K562 (cell line): ENCODE results near the gene HMGCL. TPM values are rescaled to one million over a fixed set of nuclear protein-coding genes. Genes with fewer than 3 reads are reported as not detected.
A peak's percentile ranks its signal among the peaks of the same experiment; 100 is the strongest.

Experiments used
- ATF1 ChIP-seq, 2 experiments: fragments of 450-650 bp in 1 of 2; IDR thresholded peaks; 2 replicates each; pipeline ENCODE4 v1.6.1; 2016; ENCODE audit warnings: missing compliant biosample characterization in 1 of 2, missing genetic modification characterization in 1 of 2
- CBX3 ChIP-seq, 2 experiments: IDR thresholded peaks; 1 replicate in 1 of 2; 2 replicates in 1 of 2; pipeline ENCODE4 v1.6.1; 2012; ENCODE audit warnings: inconsistent platforms in 2 of 2, low read length in 2 of 2, borderline replicate concordance in 1 of 2, control low read depth in 1 of 2
- CBX8 ChIP-seq: fragments of 200-600 bp; sonication (generic); IDR thresholded peaks from 2 replicates; pipeline ENCODE4 v1.6.1; 2012; ENCODE audit warnings: borderline replicate concordance, mixed run types, low read depth, mild to moderate bottlenecking, moderate library complexity, mixed read lengths, low read length, control low read depth, inconsistent platforms; ENCODE audit not compliant: poor library complexity, severe bottlenecking; ENCODE audit errors: extremely low read depth
- CHD2 ChIP-seq: IDR thresholded peaks from 2 replicates; pipeline ENCODE4 v1.6.1; 2011; ENCODE audit warnings: low read depth, low read length
- CTBP1 ChIP-seq: fragments of 450-650 bp; IDR thresholded peaks from 2 replicates; pipeline ENCODE4 v1.6.1; 2016; ENCODE audit warnings: borderline replicate concordance
- ETV5 ChIP-seq: sonication (generic); formaldehyde crosslinking; IDR thresholded peaks from 2 replicates; pipeline ENCODE4 v1.4.0; 2020; ENCODE audit warnings: low read depth, mild to moderate bottlenecking, missing genetic modification reagents
- HNRNPUL1 ChIP-seq: fragments of 200-400 bp; formaldehyde crosslinking; IDR thresholded peaks from 2 replicates; pipeline ENCODE4 v1.6.1; 2017; ENCODE audit warnings: low read length
- KDM2B ChIP-seq: fragments of 250-450 bp; sonication (Bioruptor Pico); IDR thresholded peaks from 2 replicates; pipeline ENCODE4 v1.8.0; 2021; ENCODE audit warnings: mild to moderate bottlenecking, moderate library complexity
- NR2C2 ChIP-seq, 2 experiments: fragments of 200-800 bp in 1 of 2; sonication (Bioruptor generic) in 1 of 2; sonication (generic) in 1 of 2; formaldehyde crosslinking in 1 of 2; IDR thresholded peaks; 2 replicates each; pipeline versions ENCODE4 v1.6.1 to v1.8.0; 2016 to 2022; ENCODE audit warnings: mild to moderate bottlenecking in 1 of 2, missing compliant biosample characterization in 1 of 2, missing genetic modification characterization in 1 of 2, missing genetic modification reagents in 1 of 2
- POLR2AphosphoS5 ChIP-seq: IDR thresholded peaks from 2 replicates; pipeline ENCODE4 v1.6.1; 2011; ENCODE audit warnings: mild to moderate bottlenecking, low read depth, low read length, moderate library complexity; ENCODE audit not compliant: control insufficient read depth, insufficient read depth
- RFX1 ChIP-seq: fragments of 450-650 bp; IDR thresholded peaks from 2 replicates; pipeline ENCODE4 v1.6.1; 2016; ENCODE audit warnings: mild to moderate bottlenecking, moderate library complexity
- SMARCC2 ChIP-seq: fragments of 450-650 bp; IDR thresholded peaks from 2 replicates; pipeline ENCODE4 v1.6.1; 2017; ENCODE audit warnings: antibody characterized with exemption, moderate library complexity, mild to moderate bottlenecking, low read depth
- TBL1XR1 ChIP-seq, 2 experiments: IDR thresholded peaks; 2 replicates each; pipeline ENCODE4 v1.6.1; 2012; ENCODE audit warnings: improper control_type of control experiment in 2 of 2, low read length in 2 of 2, mild to moderate bottlenecking in 1 of 2
- XRCC5 ChIP-seq: fragments of 200-400 bp; formaldehyde crosslinking; IDR thresholded peaks from 2 replicates; pipeline ENCODE4 v1.6.1; 2017; ENCODE audit warnings: low read depth, mild to moderate bottlenecking, low read length
- ZNF589 ChIP-seq: fragments of 200-800 bp; sonication (Bioruptor generic); IDR thresholded peaks from 2 replicates; pipeline ENCODE4 v1.6.1; 2016; ENCODE audit warnings: low read depth, missing genetic modification characterization, missing compliant biosample characterization
- polyA plus RNA-seq, 8 experiments: library from polyadenylated mRNA; depleted of rRNA in 4 of 8; stranded (reverse) in 5 of 8; unstranded in 3 of 8; fragments of >200 nt; fragmentation: Nextera tagmentation in 2 of 8; fragmentation: Illumina TruSeq in 1 of 8; extraction: Ambion mirVana in 2 of 8; extraction: Trizol in 1 of 8; gene quantifications; 2 replicates each; pipeline versions ENCODE4 v1.2.1 to v1.2.3, GENCODE V29; 2011 to 2014; ENCODE audit warnings: inconsistent platforms in 1 of 8, missing spikeins in 1 of 8
- total RNA-seq, 7 experiments: library from RNA; depleted of rRNA in 6 of 7; stranded (reverse); fragments of >200 nt in 6 of 7; fragmentation: Illumina TruSeq in 2 of 7; extraction: Trizol in 2 of 7; gene quantifications; 2 replicates each; pipeline versions ENCODE4 v1.2.1 to v1.2.3, GENCODE V29; 2011 to 2021; ENCODE audit warnings: low replicate concordance in 1 of 7
- TF ChIP-seq, protein P1 (sequence below): fragments of 150-350 bp; conservative IDR thresholded peaks from 2 replicates; pipeline ENCODE4 v1.6.1; 2014; ENCODE audit warnings: low read length
- TF ChIP-seq, protein P2 (sequence below), 2 experiments: fragments of 450-650 bp; conservative IDR thresholded peaks; 2 replicates each; pipeline ENCODE4 v1.6.1; 2017; ENCODE audit warnings: mild to moderate bottlenecking in 2 of 2, moderate library complexity in 2 of 2
- TF ChIP-seq, protein P3 (sequence below): fragments of 450-650 bp; conservative IDR thresholded peaks from 2 replicates; pipeline ENCODE4 v1.6.1; 2016; ENCODE audit warnings: missing genetic modification characterization, low read depth, mild to moderate bottlenecking, missing compliant biosample characterization, moderate library complexity

HMGCL gene
- total and polyA plus RNA-seq, 9 of the 15 experiments (the other 6 are each of a cell fraction or from before 2014, with no cell fraction given), result 18.0 to 82.2 (median 24.2) TPM

GRCh38 chr1:23799570-23800399 lies 25.4 kb downstream of the HMGCL start (continued):
- TF ChIP-seq, protein P1, sequence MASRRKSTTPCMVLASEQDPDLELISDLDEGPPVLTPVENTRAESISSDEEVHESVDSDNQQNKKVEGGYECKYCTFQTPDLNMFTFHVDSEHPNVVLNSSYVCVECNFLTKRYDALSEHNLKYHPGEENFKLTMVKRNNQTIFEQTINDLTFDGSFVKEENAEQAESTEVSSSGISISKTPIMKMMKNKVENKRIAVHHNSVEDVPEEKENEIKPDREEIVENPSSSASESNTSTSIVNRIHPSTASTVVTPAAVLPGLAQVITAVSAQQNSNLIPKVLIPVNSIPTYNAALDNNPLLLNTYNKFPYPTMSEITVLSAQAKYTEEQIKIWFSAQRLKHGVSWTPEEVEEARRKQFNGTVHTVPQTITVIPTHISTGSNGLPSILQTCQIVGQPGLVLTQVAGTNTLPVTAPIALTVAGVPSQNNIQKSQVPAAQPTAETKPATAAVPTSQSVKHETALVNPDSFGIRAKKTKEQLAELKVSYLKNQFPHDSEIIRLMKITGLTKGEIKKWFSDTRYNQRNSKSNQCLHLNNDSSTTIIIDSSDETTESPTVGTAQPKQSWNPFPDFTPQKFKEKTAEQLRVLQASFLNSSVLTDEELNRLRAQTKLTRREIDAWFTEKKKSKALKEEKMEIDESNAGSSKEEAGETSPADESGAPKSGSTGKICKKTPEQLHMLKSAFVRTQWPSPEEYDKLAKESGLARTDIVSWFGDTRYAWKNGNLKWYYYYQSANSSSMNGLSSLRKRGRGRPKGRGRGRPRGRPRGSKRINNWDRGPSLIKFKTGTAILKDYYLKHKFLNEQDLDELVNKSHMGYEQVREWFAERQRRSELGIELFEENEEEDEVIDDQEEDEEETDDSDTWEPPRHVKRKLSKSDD, result no peak
- TF ChIP-seq XRCC5, result 0 out of 2 replicates have a peak, but pooled peaks have one; percentile 36
- TF ChIP-seq SMARCC2, result no peak
- no peak for TF ChIP-seq RFX1
- 0 out of 3 replicates have a peak, but pooled peaks of 1 of the 2 experiments have one; percentile 23 for TF ChIP-seq CBX3 (IDR thresholded peaks at IDR 0.05; ENCODE audit: borderline replicate concordance in 1 of 2, low read length in 2 of 2)
- TF ChIP-seq TBL1XR1 (IDR thresholded peaks at IDR 0.05; ENCODE audit: low read length in 2 of 2), result no peak
- peak; percentile 74 for TF ChIP-seq POLR2AphosphoS5
- TF ChIP-seq, protein P2, sequence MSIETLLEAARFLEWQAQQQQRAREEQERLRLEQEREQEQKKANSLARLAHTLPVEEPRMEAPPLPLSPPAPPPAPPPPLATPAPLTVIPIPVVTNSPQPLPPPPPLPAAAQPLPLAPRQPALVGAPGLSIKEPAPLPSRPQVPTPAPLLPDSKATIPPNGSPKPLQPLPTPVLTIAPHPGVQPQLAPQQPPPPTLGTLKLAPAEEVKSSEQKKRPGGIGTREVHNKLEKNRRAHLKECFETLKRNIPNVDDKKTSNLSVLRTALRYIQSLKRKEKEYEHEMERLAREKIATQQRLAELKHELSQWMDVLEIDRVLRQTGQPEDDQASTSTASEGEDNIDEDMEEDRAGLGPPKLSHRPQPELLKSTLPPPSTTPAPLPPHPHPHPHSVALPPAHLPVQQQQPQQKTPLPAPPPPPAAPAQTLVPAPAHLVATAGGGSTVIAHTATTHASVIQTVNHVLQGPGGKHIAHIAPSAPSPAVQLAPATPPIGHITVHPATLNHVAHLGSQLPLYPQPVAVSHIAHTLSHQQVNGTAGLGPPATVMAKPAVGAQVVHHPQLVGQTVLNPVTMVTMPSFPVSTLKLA (conservative IDR thresholded peaks at IDR 0.05), result peak; percentile 77 to 88
- TF ChIP-seq KDM2B (CRISPR knock-in tag), result no peak
- TF ChIP-seq CTBP1, result no peak
- TF ChIP-seq CHD2, result no peak; the same call in 1 of the 2 replicates
- no peak for TF ChIP-seq CBX8
- no peak for TF ChIP-seq ATF1 (CRISPR knock-in tag; IDR thresholded peaks at IDR 0.05)
- no peak for TF ChIP-seq ATF1 (tag; IDR thresholded peaks at IDR 0.05)
- TF ChIP-seq, protein P3, sequence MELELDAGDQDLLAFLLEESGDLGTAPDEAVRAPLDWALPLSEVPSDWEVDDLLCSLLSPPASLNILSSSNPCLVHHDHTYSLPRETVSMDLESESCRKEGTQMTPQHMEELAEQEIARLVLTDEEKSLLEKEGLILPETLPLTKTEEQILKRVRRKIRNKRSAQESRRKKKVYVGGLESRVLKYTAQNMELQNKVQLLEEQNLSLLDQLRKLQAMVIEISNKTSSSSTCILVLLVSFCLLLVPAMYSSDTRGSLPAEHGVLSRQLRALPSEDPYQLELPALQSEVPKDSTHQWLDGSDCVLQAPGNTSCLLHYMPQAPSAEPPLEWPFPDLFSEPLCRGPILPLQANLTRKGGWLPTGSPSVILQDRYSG (tag), result no peak
- TF ChIP-seq ZNF589, result peak; percentile 71; the same call in 1 of the 2 replicates
- no peak for TF ChIP-seq ETV5 (CRISPR knock-in tag)
- TF ChIP-seq HNRNPUL1, result no peak
- TF ChIP-seq NR2C2 (CRISPR knock-in tag; IDR thresholded peaks at IDR 0.05), result 0 out of 2 replicates have a peak, but pooled peaks have one; percentile 23
- peak; percentile 70; the same call in 1 of the 2 replicates for TF ChIP-seq NR2C2 (tag; IDR thresholded peaks at IDR 0.05)
